Measurements from ENCODE around the gene SH3PXD2A. TPM values are rescaled to one million over a fixed set of nuclear protein-coding genes. Genes with fewer than 3 reads are reported as not detected.
"Not testable (repeated sequence)": the region's sequence is repeated elsewhere in the genome, so short reads cannot be mapped to it uniquely, and the experiment has no call there.

Gene SH3PXD2A
- total RNA-seq, 1 experiment from 2014 or later, result 4.5 TPM

DNA sequence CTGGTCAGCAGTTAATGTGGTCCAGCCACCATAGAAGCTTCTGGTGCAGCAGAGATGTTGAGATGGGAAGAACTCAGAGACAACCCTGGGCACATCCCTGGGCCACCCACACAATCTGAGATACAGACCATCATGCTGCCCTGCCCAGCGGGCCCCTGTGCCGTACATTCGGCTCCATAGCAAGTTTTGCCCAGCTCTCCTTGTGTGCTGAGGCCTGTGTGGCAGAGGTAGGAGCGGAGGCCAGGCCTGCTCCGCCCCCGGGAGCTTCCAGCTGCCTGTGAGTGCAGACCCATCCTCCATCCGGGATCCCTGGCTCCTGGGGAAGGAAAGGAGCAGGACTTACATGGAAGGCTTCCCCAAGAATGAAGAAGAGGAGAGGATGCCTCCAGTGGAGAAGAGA, 221.5 kb downstream of the SH3PXD2A start:
- no peak for DNase-seq
- no peak overlapping the region for H3K4me3 Mint-ChIP-seq
- Histone ChIP-seq H3K56ac (ENCODE audit: insufficient read length, low read depth, low read length) (no peak overlapping the region), H2BK120ac (ENCODE audit: low read depth, low read length, poor library complexity, severe bottlenecking) (no peak overlapping the region), H2AFZ (ENCODE audit: low read length) (no peak overlapping the region), H3K9ac (ENCODE audit: extremely low read depth, insufficient read length, low read length) (no peak overlapping the region), H3K4me2 (ENCODE audit: insufficient read depth, insufficient read length, low read length) (no peak overlapping the region), H4K91ac (ENCODE audit: insufficient read length, low read depth, low read length) (no peak overlapping the region), H2AK5ac (ENCODE audit: insufficient read length, low read length) (no peak overlapping the region), H3K27me3 (ENCODE audit: insufficient read depth, low read length) (no peaks in the 10 kb centered on the region), H3K14ac (ENCODE audit: insufficient read depth, low read length) (peak overlapping the region; percentile 35; the same call in 1 of the 2 replicates), H3K27ac (ENCODE audit: insufficient read length, low read depth, low read length) (no peak overlapping the region), H3K79me2 (ENCODE audit: insufficient read depth, low read length) (no peaks in the 10 kb centered on the region), H4K8ac (replicated peaks; ENCODE audit: insufficient read length, low read depth, low read length) (no peak overlapping the region), H3K23ac (ENCODE audit: insufficient read length, low read depth, low read length) (no peak overlapping the region), H2BK20ac (ENCODE audit: low read depth, low read length, poor library complexity, severe bottlenecking) (no peak overlapping the region), H4K5ac (ENCODE audit: insufficient read length, low read depth, low read length) (no peak overlapping the region), H2BK12ac (ENCODE audit: insufficient read length, low read depth, low read length) (no peak overlapping the region), H3K23me2 (ENCODE audit: insufficient read length, low read depth, low read length, poor library complexity, severe bottlenecking) (no peaks in the 10 kb centered on the region), H3T11ph (ENCODE audit: low read length) (no peak overlapping the region), H3K79me1 (ENCODE audit: insufficient read depth, low read depth, low read length, poor library complexity, severe bottlenecking) (no peaks in the 10 kb centered on the region), H2BK5ac (ENCODE audit: insufficient read length, low read length) (no peak overlapping the region), H4K20me1 (ENCODE audit: control insufficient read depth, insufficient read depth, insufficient read length) (no peaks in the 10 kb centered on the region), H2BK15ac (ENCODE audit: low read depth, low read length) (no peak overlapping the region), H3K9me3 (ENCODE audit: control insufficient read depth, low read depth, low read length) (no peaks in the 10 kb centered on the region), H3K4me1 (ENCODE audit: insufficient read depth, low read length) (peaks cover 17% of the 10 kb centered on the region; the same call in 1 of the 2 replicates), H3K18ac (ENCODE audit: insufficient read length, low read depth, low read length) (no peak overlapping the region), H3K4ac (ENCODE audit: low read depth, low read length) (no peak overlapping the region)
- H3K27ac Mint-ChIP-seq, result peak overlapping the region in 1 of 3 experiments; percentile 79; a peak in 2 of 7 replicates
- peaks cover 44 to 62% of the 10 kb centered on the region in 2 experiments for H3K4me1 Mint-ChIP-seq
- no CpG with 5 or more reads among the region's 7 CpGs for WGBS (ENCODE audit: extremely low coverage, insufficient read length, low lambda C conversion rate)
- H3K36me3 Mint-ChIP-seq (ENCODE audit: insufficient read depth in 1 of 3, low read depth in 3 of 3), result no peaks in the 10 kb centered on the region; a peak in 2 of 7 replicates
- H3K27me3 Mint-ChIP-seq (ENCODE audit: low read depth), result no peaks in the 10 kb centered on the region; the same call in none of the 2 replicates
- H3K9me3 Mint-ChIP-seq, result no peaks in the 10 kb centered on the region
- TF ChIP-seq, protein P1, sequence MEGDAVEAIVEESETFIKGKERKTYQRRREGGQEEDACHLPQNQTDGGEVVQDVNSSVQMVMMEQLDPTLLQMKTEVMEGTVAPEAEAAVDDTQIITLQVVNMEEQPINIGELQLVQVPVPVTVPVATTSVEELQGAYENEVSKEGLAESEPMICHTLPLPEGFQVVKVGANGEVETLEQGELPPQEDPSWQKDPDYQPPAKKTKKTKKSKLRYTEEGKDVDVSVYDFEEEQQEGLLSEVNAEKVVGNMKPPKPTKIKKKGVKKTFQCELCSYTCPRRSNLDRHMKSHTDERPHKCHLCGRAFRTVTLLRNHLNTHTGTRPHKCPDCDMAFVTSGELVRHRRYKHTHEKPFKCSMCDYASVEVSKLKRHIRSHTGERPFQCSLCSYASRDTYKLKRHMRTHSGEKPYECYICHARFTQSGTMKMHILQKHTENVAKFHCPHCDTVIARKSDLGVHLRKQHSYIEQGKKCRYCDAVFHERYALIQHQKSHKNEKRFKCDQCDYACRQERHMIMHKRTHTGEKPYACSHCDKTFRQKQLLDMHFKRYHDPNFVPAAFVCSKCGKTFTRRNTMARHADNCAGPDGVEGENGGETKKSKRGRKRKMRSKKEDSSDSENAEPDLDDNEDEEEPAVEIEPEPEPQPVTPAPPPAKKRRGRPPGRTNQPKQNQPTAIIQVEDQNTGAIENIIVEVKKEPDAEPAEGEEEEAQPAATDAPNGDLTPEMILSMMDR (conservative IDR thresholded peaks at IDR 0.05), result no peak

DNA sequence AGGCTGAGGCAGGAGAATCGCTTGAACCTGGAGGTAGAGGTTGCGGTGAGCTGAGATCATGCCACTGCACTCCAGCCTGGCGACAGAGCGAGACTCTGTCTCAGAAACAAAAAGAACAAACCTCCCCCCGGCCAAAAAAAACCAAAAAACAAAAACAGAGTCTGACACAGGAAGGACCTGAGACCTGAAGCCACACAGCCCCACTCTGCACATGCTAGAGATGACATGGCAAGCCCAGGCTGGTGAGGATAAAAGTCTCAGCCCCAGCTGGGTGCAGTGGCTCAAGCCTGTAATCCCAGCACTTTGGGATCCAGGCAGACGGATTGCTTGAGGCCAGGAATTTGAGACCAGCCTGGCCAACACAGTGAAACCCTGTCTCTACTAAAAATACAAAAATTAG, 222.5 kb downstream of the SH3PXD2A start:
- not testable (repeated sequence) for DNase-seq; H3K79me2 ChIP-seq (ENCODE audit: insufficient read depth, low read length); H2BK120ac ChIP-seq (ENCODE audit: low read depth, low read length, poor library complexity, severe bottlenecking); H4K20me1 ChIP-seq (ENCODE audit: control insufficient read depth, insufficient read depth, insufficient read length); H3K27me3 ChIP-seq (ENCODE audit: insufficient read depth, low read length); H3K9ac ChIP-seq (ENCODE audit: extremely low read depth, insufficient read length, low read length); H4K5ac ChIP-seq (ENCODE audit: insufficient read length, low read depth, low read length); H2BK15ac ChIP-seq (ENCODE audit: low read depth, low read length); H3K36me3 Mint-ChIP-seq (ENCODE audit: insufficient read depth in 1 of 3, low read depth in 3 of 3); H4K8ac ChIP-seq (replicated peaks; ENCODE audit: insufficient read length, low read depth, low read length); H3K9me3 ChIP-seq (ENCODE audit: control insufficient read depth, low read depth, low read length); H3K23me2 ChIP-seq (ENCODE audit: insufficient read length, low read depth, low read length, poor library complexity, severe bottlenecking); H3K27ac ChIP-seq (ENCODE audit: insufficient read length, low read depth, low read length); H3K9me3 Mint-ChIP-seq; H2BK5ac ChIP-seq (ENCODE audit: insufficient read length, low read length); H3K4me2 ChIP-seq (ENCODE audit: insufficient read depth, insufficient read length, low read length); H4K91ac ChIP-seq (ENCODE audit: insufficient read length, low read depth, low read length); H2AK5ac ChIP-seq (ENCODE audit: insufficient read length, low read length); H3K23ac ChIP-seq (ENCODE audit: insufficient read length, low read depth, low read length); H3T11ph ChIP-seq (ENCODE audit: low read length); H2AFZ ChIP-seq (ENCODE audit: low read length); H3K4me3 Mint-ChIP-seq; H3K4ac ChIP-seq (ENCODE audit: low read depth, low read length); H3K14ac ChIP-seq (ENCODE audit: insufficient read depth, low read length); H2BK12ac ChIP-seq (ENCODE audit: insufficient read length, low read depth, low read length); H2BK20ac ChIP-seq (ENCODE audit: low read depth, low read length, poor library complexity, severe bottlenecking); H3K56ac ChIP-seq (ENCODE audit: insufficient read length, low read depth, low read length); H3K27me3 Mint-ChIP-seq (ENCODE audit: low read depth); H3K79me1 ChIP-seq (ENCODE audit: insufficient read depth, low read depth, low read length, poor library complexity, severe bottlenecking)
- Mint-ChIP-seq H3K4me1 (peaks cover 34 to 52% of the 10 kb centered on the region in 2 experiments), H3K27ac (peak overlapping the region in 2 of 3 experiments; percentile 44 to 88; a peak in 1 of 7 replicates)
- Histone ChIP-seq H3K18ac (ENCODE audit: insufficient read length, low read depth, low read length) (peak overlapping the region; percentile 25), H3K4me1 (ENCODE audit: insufficient read depth, low read length) (peaks cover 10% of the 10 kb centered on the region; the same call in 1 of the 2 replicates)
- WGBS (ENCODE audit: extremely low coverage, insufficient read length, low lambda C conversion rate), result no CpG with 5 or more reads among the region's 6 CpGs

All from H9 (cell line).